Kidney (tissue), 14 donors: ENCODE data around the gene DLST. TPM values are rescaled to one million over a fixed set of nuclear protein-coding genes. Genes with fewer than 3 reads are reported as not detected.

Source experiments
- DNase-seq, 5 donors: peaks; one replicate each; pipeline ENCODE4 v3.0.0-alpha.2; 2013 to 2020
- FAIRE-seq: peaks from 2 replicates; lab custom pipeline; 2012; peaks lifted over from hg19 to GRCh38; lab: Jason Lieb, UNC
- H3K27ac ChIP-seq, 2 donors: one replicate each; pipeline ENCODE4 v1.7.0; 2013; ENCODE audit warnings: low read depth in 2 of 2, low read length in 2 of 2, inconsistent platforms in 1 of 2
- H3K27me3 ChIP-seq: one replicate; pipeline ENCODE4 v1.7.1; 2013; ENCODE audit warnings: low read length, inconsistent platforms; ENCODE audit not compliant: control insufficient read depth, insufficient read depth
- H3K36me3 ChIP-seq, 3 donors: one replicate each; pipeline versions ENCODE4 v1.7.0 to v1.7.1; 2013; ENCODE audit warnings: low read length in 3 of 3, control low read depth in 1 of 3, inconsistent platforms in 1 of 3; ENCODE audit not compliant: insufficient read depth in 3 of 3, control insufficient read depth in 2 of 3
- H3K4me1 ChIP-seq, 3 donors: one replicate each; pipeline versions ENCODE4 v1.7.0 to v1.7.1; 2013; ENCODE audit warnings: low read length in 3 of 3, inconsistent platforms in 1 of 3, low read depth in 1 of 3; ENCODE audit not compliant: control insufficient read depth in 2 of 3, insufficient read depth in 2 of 3
- H3K4me3 ChIP-seq, 3 donors: one replicate each; pipeline versions ENCODE4 v1.7.0 to v1.8.1; 2013; ENCODE audit warnings: low read length in 3 of 3, control low read depth in 1 of 3, inconsistent platforms in 1 of 3
- H3K9ac ChIP-seq, 3 donors: one replicate each; pipeline versions ENCODE4 v1.7.0 to v1.7.1; 2013; ENCODE audit warnings: low read length in 3 of 3, control low read depth in 1 of 3, inconsistent platforms in 1 of 3
- H3K9me3 ChIP-seq, 3 donors: one replicate each; pipeline versions ENCODE4 v1.7.0 to v1.7.1; 2013; ENCODE audit warnings: low read length in 3 of 3, control low read depth in 1 of 3, inconsistent platforms in 1 of 3; ENCODE audit not compliant: control insufficient read depth in 2 of 3, insufficient read depth in 1 of 3
- CTCF ChIP-seq: IDR thresholded peaks from 3 replicates; pipeline ENCODE4 v1.5.1; 2012; ENCODE audit warnings: mild to moderate bottlenecking, moderate library complexity, borderline replicate concordance; ENCODE audit not compliant: insufficient read depth; ENCODE audit errors: extremely low read depth
- intact Hi-C: fragments of 100-400 bp; cut with DNase I; formaldehyde crosslinking; loops from one replicate; pipeline ENCODE4 v1.11.1; 2022
- polyA plus RNA-seq: library from polyadenylated mRNA; stranded (reverse); fragments of 350-450 nt; fragmentation: Illumina TruSeq; extraction: RNeasy Lipid Tissue Mini Kit (QIAGEN cat#74804); gene quantifications from one replicate; pipeline ENCODE4 v1.2.3, GENCODE V29; 2014; ENCODE audit warnings: low read depth, low replicate concordance; ENCODE audit not compliant: insufficient read depth
- total RNA-seq: library from RNA; stranded (reverse); fragmentation: NEBNext Ultra II Directional; extraction: Animal tissue kit (Norgen Biotek cat#: 25700); gene quantifications from one replicate; pipeline ENCODE4 v1.2.1, GENCODE V29; 2021
- donor health status: control.
- donor health status: control.
- donor health status: control.
- donor health status: control.
- donor health status: control.
- donor health status: DM: yes; HTN: yes; CAD: no.
- donor health status: Normal renal cell carcinoma (clear cell type).

DLST gene
- total and polyA plus RNA-seq, 2 donors from 2014 or later: 98.6 to 112 TPM

GRCh38 chr14:74846168-74846567, 35.5 kb upstream of the DLST start:
- Histone ChIP-seq H3K27me3 (no peaks in the 10 kb centered on the region), H3K4me3 (no peak overlapping the region), H3K9ac (no peak overlapping the region), H3K4me1 (no peaks in the 10 kb centered on the region), H3K27ac (no peak overlapping the region), H3K9me3 (no peaks in the 10 kb centered on the region), H3K36me3 (no peaks in the 10 kb centered on the region)
- no peak for TF ChIP-seq CTCF
- intact Hi-C loops: no loop called here
- DNase-seq: no peak
- no peak for FAIRE-seq

- H3K4me1 ChIP-seq: no peaks in the 10 kb centered on the region
- H3K27me3 ChIP-seq: no peaks in the 10 kb centered on the region
- TF ChIP-seq CTCF: no peak
- no peaks in the 10 kb centered on the region for H3K36me3 ChIP-seq
- no peak overlapping the region for H3K4me3 ChIP-seq
- H3K9me3 ChIP-seq: no peaks in the 10 kb centered on the region
- no peak for DNase-seq
- no peak overlapping the region for H3K27ac ChIP-seq
- FAIRE-seq: no peak
- intact Hi-C loops: no loop called here
- no peak overlapping the region for H3K9ac ChIP-seq
Observed at GRCh38 chr14:74846968-74847665, 34.6 kb upstream of the DLST start.

GRCh38 chr14:74848768-74849167, 32.9 kb upstream of the DLST start:
- Histone ChIP-seq H3K4me1 (peaks cover 0 to 11% (median 4%) of the 10 kb centered on the region in 3 donors), H3K27me3 (no peaks in the 10 kb centered on the region), H3K27ac (no peak overlapping the region), H3K36me3 (no peaks in the 10 kb centered on the region), H3K9ac (no peak overlapping the region), H3K4me3 (no peak overlapping the region), H3K9me3 (no peaks in the 10 kb centered on the region)
- FAIRE-seq: no peak
- DNase-seq: no peak
- intact Hi-C loops: no loop called here
- no peak for TF ChIP-seq CTCF
